CD4-positive, CD25-positive, alpha-beta regulatory T cell (primary cell): ENCODE results near the gene EDC4. TPM values are rescaled to one million over a fixed set of nuclear protein-coding genes. Genes with fewer than 3 reads are reported as not detected.

ENCODE experiments used
- ATAC-seq, 2 donors: fragments of 150-1000 bp; cut with Tn5 transposase; one replicate each; pipeline ENCODE4 v1.10.0; 2021; ENCODE audit warnings: low read depth in 2 of 2, moderate number of reproducible peaks in 2 of 2, moderate library complexity in 1 of 2
- DNase-seq, 3 donors: peaks; one replicate each; pipeline versions ENCODE4 v3.0.0 to v3.0.0-alpha.2; 2012 to 2022; ENCODE audit warnings: mixed read lengths in 1 of 3
- H3K27ac ChIP-seq: one replicate; pipeline ENCODE4 v1.7.0; 2013; ENCODE audit warnings: mild to moderate bottlenecking, low read length; ENCODE audit not compliant: insufficient read depth, poor library complexity, severe bottlenecking
- H3K27me3 ChIP-seq: one replicate; pipeline ENCODE4 v1.7.0; 2013; ENCODE audit warnings: low read length; ENCODE audit not compliant: control insufficient read depth, insufficient read depth
- H3K36me3 ChIP-seq: one replicate; pipeline ENCODE4 v1.7.0; 2013; ENCODE audit warnings: mild to moderate bottlenecking, low read length, moderate library complexity; ENCODE audit not compliant: control insufficient read depth, insufficient read depth
- H3K4me1 ChIP-seq: 2 replicates; pipeline ENCODE4 v1.7.0; 2013; ENCODE audit warnings: mild to moderate bottlenecking, low read length; ENCODE audit not compliant: insufficient read depth, control insufficient read depth, poor library complexity, severe bottlenecking
- H3K4me3 ChIP-seq: one replicate; pipeline ENCODE4 v1.7.0; 2013; ENCODE audit warnings: low read depth, mild to moderate bottlenecking, low read length, moderate library complexity
- H3K9me3 ChIP-seq, 2 experiments: 1 replicate in 1 of 2; 2 replicates in 1 of 2; pipeline ENCODE4 v1.7.0; 2013; ENCODE audit warnings: low read length in 2 of 2, mild to moderate bottlenecking in 1 of 2, moderate library complexity in 1 of 2; ENCODE audit not compliant: control insufficient read depth in 2 of 2
- H3K27ac Mint-ChIP-seq, 3 donors: one replicate each; pipeline ENCODE4 v1.8.0; 2020 to 2022; ENCODE audit warnings: mild to moderate bottlenecking in 3 of 3, mixed read lengths in 3 of 3, moderate library complexity in 2 of 3
- H3K27me3 Mint-ChIP-seq: one replicate; pipeline ENCODE4 v1.8.0; 2022; ENCODE audit warnings: mild to moderate bottlenecking, mixed read lengths
- H3K36me3 Mint-ChIP-seq: one replicate; pipeline ENCODE4 v1.8.0; 2020; ENCODE audit warnings: mixed read lengths
- H3K4me1 Mint-ChIP-seq, 4 donors: one replicate each; pipeline ENCODE4 v1.8.0; 2020 to 2022; ENCODE audit warnings: mixed read lengths in 4 of 4, mild to moderate bottlenecking in 1 of 4
- H3K4me3 Mint-ChIP-seq, 4 donors: one replicate each; pipeline ENCODE4 v1.8.0; 2020 to 2022; ENCODE audit warnings: mild to moderate bottlenecking in 4 of 4, mixed read lengths in 4 of 4, moderate library complexity in 3 of 4
- H3K9me3 Mint-ChIP-seq, 7 donors: one replicate each; pipeline ENCODE4 v1.8.0; 2020 to 2022; ENCODE audit warnings: mixed read lengths in 7 of 7, mild to moderate bottlenecking in 3 of 7, moderate library complexity in 2 of 7
- polyA plus RNA-seq, 4 donors: library from polyadenylated mRNA; unstranded; fragments of 300-500 nt; fragmentation: Illumina TruSeq; gene quantifications; one replicate each; pipeline ENCODE4 v1.2.3, GENCODE V29; 2021
- total RNA-seq: library from RNA; stranded (reverse); gene quantifications from one replicate; pipeline ENCODE4 v1.2.3, GENCODE V29; 2022

Gene EDC4
- total and polyA plus RNA-seq, 5 donors from 2014 or later = 24.7 to 103 (median 37.9) TPM

DNA sequence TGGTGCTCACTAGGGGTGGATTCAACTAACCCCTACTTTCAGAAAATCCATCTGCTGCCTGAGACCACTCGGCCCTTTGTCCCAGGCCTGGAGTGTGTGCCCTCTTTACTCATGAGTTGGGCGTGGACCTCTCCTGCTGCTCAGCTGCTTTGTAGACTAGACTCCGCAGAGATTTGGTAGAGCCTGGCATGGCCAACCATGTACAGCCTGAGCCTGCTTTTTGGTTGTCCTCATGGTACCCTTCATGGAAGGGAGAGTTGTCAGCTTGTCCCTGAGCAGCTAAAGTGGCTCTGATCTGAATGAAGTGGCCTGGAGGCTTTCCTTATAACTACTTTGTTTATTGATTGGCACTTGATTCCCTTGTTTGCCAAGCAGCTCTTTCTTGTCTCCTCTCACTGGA is 1.5 kb downstream of the EDC4 start:
- Mint-ChIP-seq H3K27ac (peak overlapping the region; percentile 56 to 93 (median 90)), H3K9me3 (no peaks in the 10 kb centered on the region), H3K4me3 (peak overlapping the region; percentile 92 to 96 (median 93)), H3K36me3 (peaks cover 30% of the 10 kb centered on the region), H3K4me1 (peaks cover 11 to 43% (median 24%) of the 10 kb centered on the region in 4 donors), H3K27me3 (no peaks in the 10 kb centered on the region)
- Histone ChIP-seq H3K9me3 (no peaks in the 10 kb centered on the region), H3K27me3 (no peaks in the 10 kb centered on the region), H3K36me3 (peaks cover 43% of the 10 kb centered on the region), H3K4me1 (peaks cover 36% of the 10 kb centered on the region), H3K27ac (no peak overlapping the region), H3K4me3 (peak overlapping the region; percentile 92)
- no peak for ATAC-seq
- no peak for DNase-seq

DNA sequence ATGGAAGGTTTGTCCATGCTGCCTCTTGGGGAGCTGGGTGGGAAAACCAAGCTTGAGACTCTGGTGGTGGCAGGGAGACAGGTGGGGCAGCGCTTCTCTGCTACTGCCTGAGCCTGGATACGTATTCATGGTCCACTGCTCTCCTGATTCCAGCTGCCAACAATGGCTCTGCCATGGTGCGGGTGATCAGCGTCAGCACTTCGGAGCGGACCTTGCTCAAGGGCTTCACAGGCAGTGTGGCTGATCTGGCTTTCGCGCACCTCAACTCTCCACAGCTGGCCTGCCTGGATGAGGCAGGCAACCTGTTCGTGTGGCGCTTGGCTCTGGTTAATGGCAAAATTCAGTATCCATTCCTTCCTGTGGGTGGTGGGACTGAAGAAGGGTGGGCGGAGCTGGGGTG is 4.2 kb downstream of the EDC4 start:
- Mint-ChIP-seq H3K36me3 (peaks cover 24% of the 10 kb centered on the region), H3K4me3 (no peak overlapping the region)
- DNase-seq = no peak

DNA sequence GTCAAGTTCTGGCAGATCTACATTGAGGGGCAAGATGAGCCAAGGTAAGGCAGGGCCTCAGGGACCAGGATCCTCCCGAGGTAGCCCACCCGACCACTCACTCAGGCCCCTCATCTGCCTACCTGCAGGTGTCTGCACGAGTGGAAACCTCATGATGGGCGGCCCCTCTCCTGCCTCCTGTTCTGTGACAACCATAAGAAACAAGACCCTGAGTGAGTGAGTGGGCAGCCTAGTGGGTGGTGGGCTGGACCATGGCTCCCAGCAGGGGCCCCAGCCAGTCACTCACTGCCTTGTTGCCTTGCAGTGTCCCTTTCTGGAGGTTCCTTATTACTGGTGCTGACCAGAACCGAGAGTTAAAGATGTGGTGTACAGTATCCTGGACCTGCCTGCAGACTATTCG is 5.4 kb downstream of the EDC4 start:
- Histone ChIP-seq H3K27ac (no peak overlapping the region), H3K4me3 (no peak overlapping the region), H3K9me3 (no peaks in the 10 kb centered on the region), H3K36me3 (peaks cover 74% of the 10 kb centered on the region), H3K4me1 (peaks cover 28% of the 10 kb centered on the region), H3K27me3 (no peaks in the 10 kb centered on the region)
- Mint-ChIP-seq H3K36me3 (peaks cover 28% of the 10 kb centered on the region), H3K27ac (no peak overlapping the region), H3K4me1 (peaks cover 11 to 33% (median 21%) of the 10 kb centered on the region in 4 donors), H3K27me3 (no peaks in the 10 kb centered on the region), H3K9me3 (no peaks in the 10 kb centered on the region), H3K4me3 (no peak overlapping the region)
- ATAC-seq (no peak), DNase-seq (no peak)

More for the DNA sequence above, 4.2 kb downstream of the EDC4 start:
- no peaks in the 10 kb centered on the region for H3K9me3 Mint-ChIP-seq
- Histone ChIP-seq H3K4me1 (peaks cover 36% of the 10 kb centered on the region), H3K36me3 (peaks cover 62% of the 10 kb centered on the region), H3K4me3 (no peak overlapping the region), H3K27me3 (no peaks in the 10 kb centered on the region), H3K27ac (no peak overlapping the region), H3K9me3 (no peaks in the 10 kb centered on the region)
- peaks cover 11 to 42% (median 24%) of the 10 kb centered on the region in 4 donors for H3K4me1 Mint-ChIP-seq
- ATAC-seq = no peak
- no peak overlapping the region for H3K27ac Mint-ChIP-seq
- H3K27me3 Mint-ChIP-seq = no peaks in the 10 kb centered on the region

DNA sequence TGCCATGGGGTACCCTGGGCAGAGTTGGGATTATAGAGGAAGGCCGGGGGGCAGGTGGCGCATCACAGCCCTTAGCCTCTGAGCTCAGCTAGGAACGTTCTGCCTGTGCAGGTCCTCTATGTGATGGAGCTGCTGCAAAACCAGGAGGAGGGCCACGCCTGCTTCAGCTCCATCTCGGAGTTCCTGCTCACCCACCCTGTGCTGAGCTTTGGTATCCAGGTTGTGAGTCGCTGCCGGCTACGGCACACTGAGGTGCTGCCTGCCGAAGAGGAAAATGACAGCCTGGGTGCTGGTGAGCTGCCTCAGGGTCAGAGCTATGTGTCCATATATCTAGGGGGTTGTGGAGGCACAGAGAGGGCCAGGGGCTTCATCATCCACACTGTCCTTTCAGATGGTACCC is 6.0 kb downstream of the EDC4 start:
- H3K4me3 Mint-ChIP-seq = no peak overlapping the region
- peaks cover 80% of the 10 kb centered on the region for H3K36me3 ChIP-seq
- peaks cover 22% of the 10 kb centered on the region for H3K4me1 ChIP-seq
- peaks cover 6 to 27% (median 18%) of the 10 kb centered on the region in 4 donors for H3K4me1 Mint-ChIP-seq
- no peaks in the 10 kb centered on the region for H3K9me3 Mint-ChIP-seq
- no peaks in the 10 kb centered on the region for H3K27me3 ChIP-seq
- no peak overlapping the region for H3K27ac ChIP-seq
- H3K4me3 ChIP-seq = no peak overlapping the region
- H3K9me3 ChIP-seq = no peaks in the 10 kb centered on the region
- ATAC-seq = no peak
- H3K36me3 Mint-ChIP-seq = peaks cover 33% of the 10 kb centered on the region
- no peak for DNase-seq
- no peaks in the 10 kb centered on the region for H3K27me3 Mint-ChIP-seq
- no peak overlapping the region for H3K27ac Mint-ChIP-seq

DNA sequence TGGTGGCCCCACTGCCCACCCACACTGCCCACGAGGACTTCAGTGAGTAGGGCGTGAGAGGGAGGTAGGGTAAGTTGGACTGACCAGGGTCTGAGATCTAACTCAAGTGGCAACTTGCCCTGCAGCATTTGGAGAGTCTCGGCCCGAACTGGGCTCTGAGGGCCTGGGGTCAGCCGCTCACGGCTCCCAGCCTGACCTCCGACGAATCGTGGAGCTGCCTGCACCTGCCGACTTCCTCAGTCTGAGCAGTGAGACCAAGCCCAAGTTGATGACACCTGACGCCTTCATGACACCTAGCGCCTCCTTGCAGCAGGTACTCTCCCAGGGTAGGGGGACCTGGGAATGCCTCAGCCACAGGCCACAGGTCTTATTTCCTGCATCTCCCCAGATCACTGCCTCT is 6.6 kb downstream of the EDC4 start:
- H3K36me3 Mint-ChIP-seq = peaks cover 33% of the 10 kb centered on the region

DNA sequence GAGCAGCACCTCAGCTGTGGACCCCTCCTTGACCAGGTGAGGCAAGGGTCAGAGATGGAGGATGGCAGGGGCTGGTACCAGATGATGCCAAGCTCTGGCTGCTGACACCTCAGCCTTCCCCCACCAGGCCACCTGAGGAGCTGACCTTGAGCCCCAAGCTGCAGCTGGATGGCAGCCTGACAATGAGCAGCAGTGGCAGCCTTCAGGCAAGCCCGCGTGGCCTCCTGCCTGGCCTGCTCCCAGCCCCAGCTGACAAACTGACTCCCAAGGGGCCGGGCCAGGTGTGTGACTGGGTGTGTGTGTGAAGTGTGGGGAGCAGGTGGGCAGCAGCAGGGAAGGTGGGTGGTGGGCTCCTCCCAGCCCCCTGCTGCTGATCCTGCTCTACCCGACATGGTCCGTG is 7.1 kb downstream of the EDC4 start:
- no peak overlapping the region for H3K27ac Mint-ChIP-seq
- Histone ChIP-seq H3K36me3 (peaks cover 84% of the 10 kb centered on the region), H3K4me3 (no peak overlapping the region), H3K4me1 (peaks cover 11% of the 10 kb centered on the region), H3K27ac (no peak overlapping the region), H3K27me3 (no peaks in the 10 kb centered on the region), H3K9me3 (no peaks in the 10 kb centered on the region)
- H3K4me3 Mint-ChIP-seq = no peak overlapping the region
- H3K9me3 Mint-ChIP-seq = no peaks in the 10 kb centered on the region
- H3K27me3 Mint-ChIP-seq = no peaks in the 10 kb centered on the region
- DNase-seq = no peak
- no peak for ATAC-seq
- peaks cover 33% of the 10 kb centered on the region for H3K36me3 Mint-ChIP-seq
- H3K4me1 Mint-ChIP-seq = peaks cover 0 to 16% (median 10%) of the 10 kb centered on the region in 4 donors

More for the DNA sequence above, 6.6 kb downstream of the EDC4 start:
- Mint-ChIP-seq H3K27ac (no peak overlapping the region), H3K4me1 (peaks cover 0 to 21% (median 12%) of the 10 kb centered on the region in 4 donors), H3K27me3 (no peaks in the 10 kb centered on the region), H3K9me3 (no peaks in the 10 kb centered on the region), H3K4me3 (no peak overlapping the region)
- Histone ChIP-seq H3K27me3 (no peaks in the 10 kb centered on the region), H3K9me3 (no peaks in the 10 kb centered on the region), H3K4me1 (peaks cover 16% of the 10 kb centered on the region), H3K36me3 (peaks cover 84% of the 10 kb centered on the region), H3K4me3 (no peak overlapping the region), H3K27ac (no peak overlapping the region)
- no peak for ATAC-seq
- DNase-seq = no peak

DNA sequence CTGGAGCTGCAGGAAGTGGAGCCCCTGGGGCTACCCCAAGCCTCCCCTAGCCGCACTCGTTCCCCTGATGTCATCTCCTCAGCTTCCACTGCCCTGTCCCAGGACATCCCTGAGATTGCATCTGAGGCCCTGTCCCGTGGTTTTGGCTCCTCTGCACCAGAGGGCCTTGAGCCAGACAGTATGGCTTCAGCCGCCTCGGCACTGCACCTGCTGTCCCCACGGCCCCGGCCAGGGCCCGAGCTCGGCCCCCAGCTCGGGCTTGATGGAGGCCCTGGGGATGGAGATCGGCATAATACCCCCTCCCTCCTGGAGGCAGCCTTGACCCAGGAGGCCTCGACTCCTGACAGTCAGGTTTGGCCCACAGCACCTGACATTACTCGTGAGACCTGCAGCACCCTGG is 7.7 kb downstream of the EDC4 start:
- Histone ChIP-seq H3K4me1 (peaks cover 5% of the 10 kb centered on the region), H3K27me3 (no peaks in the 10 kb centered on the region), H3K4me3 (no peak overlapping the region), H3K9me3 (no peaks in the 10 kb centered on the region), H3K36me3 (peaks cover 84% of the 10 kb centered on the region), H3K27ac (no peak overlapping the region)
- Mint-ChIP-seq H3K27ac (peak overlapping the region in 1 of 3 donors; percentile 5), H3K27me3 (no peaks in the 10 kb centered on the region), H3K9me3 (no peaks in the 10 kb centered on the region), H3K36me3 (peaks cover 28% of the 10 kb centered on the region), H3K4me1 (peaks cover 0 to 10% (median 4%) of the 10 kb centered on the region in 4 donors), H3K4me3 (peak overlapping the region in 1 of 4 donors; percentile 80)
- DNase-seq = no peak
- no peak for ATAC-seq

DNA sequence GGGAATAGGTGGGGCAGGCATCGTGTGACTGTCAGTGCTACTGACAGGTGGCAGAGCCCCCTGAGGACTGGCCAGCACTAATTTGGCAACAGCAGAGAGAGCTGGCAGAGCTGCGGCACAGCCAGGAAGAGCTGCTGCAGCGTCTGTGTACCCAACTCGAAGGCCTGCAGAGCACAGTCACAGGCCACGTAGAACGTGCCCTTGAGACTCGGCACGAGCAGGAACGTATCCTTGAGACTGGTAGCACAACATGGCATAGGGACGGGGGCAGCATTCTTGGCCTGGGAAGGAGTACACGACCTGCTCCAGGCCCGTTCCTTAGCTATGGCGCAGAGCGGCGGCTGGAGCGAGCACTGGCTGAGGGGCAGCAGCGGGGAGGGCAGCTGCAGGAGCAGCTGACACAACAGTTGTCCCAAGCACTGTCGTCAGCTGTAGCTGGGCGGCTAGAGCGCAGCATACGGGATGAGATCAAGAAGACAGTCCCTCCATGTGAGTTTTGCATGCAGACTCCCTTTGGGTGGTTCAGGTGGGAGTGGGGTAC is 8.8 kb downstream of the EDC4 start:
- no peaks in the 10 kb centered on the region for H3K9me3 ChIP-seq
- no peaks in the 10 kb centered on the region for H3K4me1 ChIP-seq
- H3K36me3 ChIP-seq = peaks cover 75% of the 10 kb centered on the region
- Mint-ChIP-seq H3K9me3 (no peaks in the 10 kb centered on the region), H3K27me3 (no peaks in the 10 kb centered on the region), H3K36me3 (peaks cover 23% of the 10 kb centered on the region), H3K27ac (peak overlapping the region in 1 of 3 donors; percentile 79), H3K4me3 (no peak overlapping the region), H3K4me1 (no peaks in the 10 kb centered on the region)
- no peak overlapping the region for H3K4me3 ChIP-seq
- DNase-seq (no peak), ATAC-seq (no peak)
- H3K27me3 ChIP-seq = no peaks in the 10 kb centered on the region
- no peak overlapping the region for H3K27ac ChIP-seq
